VCaP (cell line): ENCODE results near the gene TREML1.

Source experiments
- H3K27ac ChIP-seq: fragments of 450-650 bp; 2 replicates; pipeline ENCODE4 v1.5.1; 2017
- CTCF ChIP-seq: fragments of 450-650 bp; conservative IDR thresholded peaks from 2 replicates; pipeline ENCODE4 v1.5.1; 2017; ENCODE audit warnings: mild to moderate bottlenecking, moderate library complexity

The TREML1 gene

GRCh38 chr6:41153992-41154625 is at the start of gene TREML1:
Gene TREML1 (minus strand): TSS chr6:41154347. CDS start chr6:41154288, 59 bp downstream.
- H3K27ac ChIP-seq: no peak within 1 kb of the TSS

GRCh38 chr6:41201764-41202173 is 47.6 kb upstream of the TREML1 start:
- H3K27ac ChIP-seq: no peak overlapping the region
- no peak for TF ChIP-seq CTCF

More at GRCh38 chr6:41153992-41154625, at the start of gene TREML1:
- TF ChIP-seq CTCF: no peak

GRCh38 chr6:41200901-41201763 is 47.0 kb upstream of the TREML1 start, which contains the start of gene TREML2:
Gene TREML2 (minus strand): TSS chr6:41201149. CDS start chr6:41201008, 141 bp downstream.
- no peak for TF ChIP-seq CTCF
- H3K27ac ChIP-seq: no peak within 1 kb of the TSS

- no peak overlapping the region for H3K27ac ChIP-seq
- TF ChIP-seq CTCF: no peak
These were observed 46.3 kb upstream of the TREML1 start for GRCh38 chr6:41200296-41200900.

- TF ChIP-seq CTCF: no peak
- no peak overlapping the region for H3K27ac ChIP-seq
These were observed 45.6 kb upstream of the TREML1 start for GRCh38 chr6:41199552-41200246.

GRCh38 chr6:41197234-41197633 is 43.1 kb upstream of the TREML1 start:
- H3K27ac ChIP-seq: no peak overlapping the region
- TF ChIP-seq CTCF: no peak
